GM19328 (cell line): Measurements from ENCODE around the gene CCDC179.

Experiments used
- ATAC-seq: cut with Tn5 transposase; IDR thresholded peaks from one replicate; pipeline ENCODE4 v1.9.1; 2021; ENCODE audit warnings: mild to moderate bottlenecking, moderate library complexity; ENCODE audit not compliant: unreplicated experiment

CCDC179 gene

DNA sequence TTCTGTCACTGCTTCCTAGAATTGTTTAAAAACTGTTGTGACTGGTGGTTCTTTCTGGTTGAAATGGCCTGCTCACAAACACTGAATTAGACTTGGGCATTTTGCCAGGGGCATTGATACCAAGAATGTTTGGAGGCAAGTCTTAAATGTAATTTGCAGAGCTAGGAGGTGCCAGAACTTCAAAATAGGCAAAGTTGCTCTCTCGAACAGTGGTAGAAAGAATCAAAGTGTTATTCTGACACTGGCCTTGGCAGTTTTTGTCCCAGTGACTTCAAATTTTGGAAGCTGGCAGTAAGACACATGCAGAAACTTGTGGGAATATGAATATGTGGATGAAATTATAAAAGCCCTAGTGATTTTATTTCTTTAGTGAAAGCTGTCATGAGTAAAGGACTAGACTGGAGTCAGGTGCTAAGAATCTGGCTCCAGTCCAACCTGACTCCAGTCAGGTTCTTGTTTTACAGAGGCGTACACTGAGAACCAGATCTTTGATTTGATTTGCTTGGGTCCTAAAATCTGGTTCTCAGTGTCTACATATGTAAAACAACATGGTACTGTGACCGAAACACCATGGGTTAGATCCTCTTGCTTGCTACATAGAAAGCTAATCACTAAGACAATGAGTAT lies 51.6 kb downstream of the CCDC179 start:
- peak; percentile 24 for ATAC-seq

DNA sequence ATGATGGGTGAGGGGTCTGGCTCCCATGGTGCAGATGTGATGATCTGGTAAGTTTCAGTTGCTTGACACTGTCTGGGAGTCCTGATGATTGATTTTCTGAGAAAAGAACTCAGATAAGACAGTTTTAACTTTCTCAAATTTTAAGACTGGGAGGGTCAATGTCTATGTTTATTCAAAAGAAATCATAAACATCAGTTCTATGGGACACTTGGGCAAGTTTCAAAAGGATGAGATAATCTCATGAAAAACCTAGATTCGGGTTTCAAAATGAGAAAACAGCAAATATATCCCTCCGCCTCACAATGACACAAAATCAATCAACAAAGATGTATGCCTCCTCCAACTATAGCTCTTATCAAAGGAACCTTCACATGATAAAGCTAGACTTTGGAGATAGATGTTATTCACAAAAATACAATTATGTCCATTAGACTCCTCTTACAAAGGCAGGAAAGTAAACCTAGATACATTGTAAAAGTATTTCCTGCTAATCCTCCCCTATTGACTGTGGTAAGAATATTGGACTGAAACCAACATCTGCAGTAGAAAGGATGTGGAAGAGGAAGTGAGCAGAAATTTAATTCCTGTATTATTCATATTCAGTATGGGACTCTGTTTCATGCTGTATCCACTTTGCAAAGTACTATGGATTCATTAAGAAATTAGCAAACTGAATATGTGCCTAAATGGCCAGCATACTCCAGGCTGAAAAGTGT lies 52.3 kb downstream of the CCDC179 start:
- ATAC-seq, result peak; percentile 93

DNA sequence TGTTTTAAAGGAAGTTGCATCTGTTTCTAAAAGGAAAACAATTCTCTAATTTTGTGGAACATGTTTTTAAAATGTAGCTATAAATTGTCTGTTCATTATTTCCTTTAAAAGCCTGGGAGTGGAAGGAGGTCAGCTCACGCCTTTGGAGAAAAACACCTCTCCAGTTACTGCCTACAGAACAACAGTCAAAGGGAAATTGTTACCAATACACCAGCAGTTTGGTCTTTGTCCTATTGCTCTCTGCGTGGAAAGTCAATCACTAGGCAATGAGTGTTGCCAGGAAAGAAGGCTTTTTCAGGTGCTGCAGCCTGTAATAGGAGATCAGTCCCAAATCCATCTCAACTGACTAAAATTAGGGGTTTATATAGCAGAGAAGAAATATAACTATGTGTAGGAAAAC lies 52.9 kb downstream of the CCDC179 start:
- no peak for ATAC-seq

DNA sequence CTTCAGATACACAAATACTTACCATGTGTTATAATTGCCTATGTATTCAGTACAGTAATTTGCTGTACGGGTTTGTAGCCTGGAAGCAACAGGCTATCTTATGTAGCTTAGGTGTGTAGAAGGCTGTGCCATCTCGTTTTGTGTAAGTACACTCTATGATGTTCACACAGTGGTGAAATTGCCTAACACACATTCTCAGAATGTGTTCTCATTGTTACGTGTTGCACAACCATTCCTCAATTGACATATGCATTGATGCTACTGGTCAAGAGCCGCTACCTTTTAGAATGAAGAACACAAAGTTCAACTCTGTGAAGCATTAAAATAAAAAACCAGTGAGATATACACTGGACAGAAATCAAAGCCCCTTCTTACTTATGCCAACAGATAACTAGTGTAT lies 57.4 kb downstream of the CCDC179 start:
- no peak for ATAC-seq

DNA sequence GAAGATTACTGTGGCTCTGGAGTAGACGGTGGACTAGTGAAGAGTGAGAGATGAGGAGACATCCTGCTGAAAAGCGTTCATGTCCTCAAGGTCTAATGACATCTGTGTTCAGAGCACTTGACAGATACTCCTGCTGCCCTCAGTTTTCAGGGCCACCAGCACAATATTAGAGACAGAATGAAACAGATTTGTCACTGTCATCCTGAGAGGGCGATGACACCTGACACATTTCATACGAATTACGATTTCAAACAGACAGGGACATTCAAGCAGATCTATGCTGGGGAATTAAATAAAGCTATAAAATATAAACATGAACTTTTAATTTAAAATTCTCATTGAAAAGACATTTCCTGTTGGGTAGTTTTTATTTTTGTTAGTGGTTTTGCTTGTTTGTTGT lies 59.8 kb downstream of the CCDC179 start:
- ATAC-seq, result no peak

DNA sequence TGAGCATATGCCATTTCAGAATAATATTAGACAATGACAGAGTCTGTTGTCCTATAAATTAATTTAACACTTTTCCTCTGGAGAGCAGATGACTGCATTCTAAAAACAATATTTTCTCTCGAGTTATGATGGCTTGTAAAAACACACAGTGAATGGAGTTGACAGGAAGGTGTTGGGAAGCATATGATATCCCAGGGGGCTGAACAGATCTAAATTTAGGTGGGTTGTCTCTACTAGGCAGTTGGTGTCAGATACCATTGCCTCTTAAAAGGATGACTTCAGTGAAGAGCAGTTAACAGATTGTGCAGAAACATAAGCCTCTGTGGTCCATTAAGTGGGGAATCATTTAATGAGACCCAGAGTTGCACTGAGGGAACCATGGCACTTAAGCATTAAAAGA lies 61.4 kb downstream of the CCDC179 start:
- no peak for ATAC-seq

DNA sequence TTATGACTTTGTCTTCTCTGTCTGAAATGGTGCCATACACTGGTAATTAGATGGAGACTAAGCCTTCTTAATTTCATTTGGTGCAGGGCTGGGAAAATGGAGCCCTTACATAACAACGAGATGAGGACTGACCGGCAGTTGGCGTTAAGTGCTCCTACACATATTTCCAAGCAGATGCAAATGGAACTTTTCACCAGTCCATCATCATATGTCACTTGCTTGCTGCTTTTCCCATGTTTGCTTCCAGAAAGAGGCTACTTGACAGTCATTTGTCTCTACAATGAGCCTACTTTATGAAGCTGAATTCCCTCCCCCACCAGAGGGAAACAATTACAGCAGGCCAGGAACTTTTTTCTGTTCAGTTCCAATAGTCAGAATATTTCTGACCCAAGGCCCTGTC lies 63.2 kb downstream of the CCDC179 start:
- ATAC-seq, result no peak
